CD4-positive, CD25-positive, alpha-beta regulatory T cell (primary cell): ENCODE data around the gene RTKN2. TPM values are rescaled to one million over a fixed set of nuclear protein-coding genes. Genes with fewer than 3 reads are reported as not detected.
"Not testable (repeated sequence)": the region's sequence is repeated elsewhere in the genome, so short reads cannot be mapped to it uniquely, and the experiment has no call there.

Source experiments
- ATAC-seq, 2 donors: fragments of 150-1000 bp; cut with Tn5 transposase; one replicate each; pipeline ENCODE4 v1.10.0; 2021; ENCODE audit warnings: low read depth in 2 of 2, moderate number of reproducible peaks in 2 of 2, moderate library complexity in 1 of 2
- DNase-seq, 3 donors: peaks; one replicate each; pipeline versions ENCODE4 v3.0.0 to v3.0.0-alpha.2; 2012 to 2022; ENCODE audit warnings: mixed read lengths in 1 of 3
- H3K27ac ChIP-seq: one replicate; pipeline ENCODE4 v1.7.0; 2013; ENCODE audit warnings: mild to moderate bottlenecking, low read length; ENCODE audit not compliant: insufficient read depth, poor library complexity, severe bottlenecking
- H3K27me3 ChIP-seq: one replicate; pipeline ENCODE4 v1.7.0; 2013; ENCODE audit warnings: low read length; ENCODE audit not compliant: control insufficient read depth, insufficient read depth
- H3K36me3 ChIP-seq: one replicate; pipeline ENCODE4 v1.7.0; 2013; ENCODE audit warnings: mild to moderate bottlenecking, low read length, moderate library complexity; ENCODE audit not compliant: control insufficient read depth, insufficient read depth
- H3K4me1 ChIP-seq: 2 replicates; pipeline ENCODE4 v1.7.0; 2013; ENCODE audit warnings: mild to moderate bottlenecking, low read length; ENCODE audit not compliant: insufficient read depth, control insufficient read depth, poor library complexity, severe bottlenecking
- H3K4me3 ChIP-seq: one replicate; pipeline ENCODE4 v1.7.0; 2013; ENCODE audit warnings: low read depth, mild to moderate bottlenecking, low read length, moderate library complexity
- H3K9me3 ChIP-seq, 2 experiments: 1 replicate in 1 of 2; 2 replicates in 1 of 2; pipeline ENCODE4 v1.7.0; 2013; ENCODE audit warnings: low read length in 2 of 2, mild to moderate bottlenecking in 1 of 2, moderate library complexity in 1 of 2; ENCODE audit not compliant: control insufficient read depth in 2 of 2
- H3K27ac Mint-ChIP-seq, 3 donors: one replicate each; pipeline ENCODE4 v1.8.0; 2020 to 2022; ENCODE audit warnings: mild to moderate bottlenecking in 3 of 3, mixed read lengths in 3 of 3, moderate library complexity in 2 of 3
- H3K27me3 Mint-ChIP-seq: one replicate; pipeline ENCODE4 v1.8.0; 2022; ENCODE audit warnings: mild to moderate bottlenecking, mixed read lengths
- H3K36me3 Mint-ChIP-seq: one replicate; pipeline ENCODE4 v1.8.0; 2020; ENCODE audit warnings: mixed read lengths
- H3K4me1 Mint-ChIP-seq, 4 donors: one replicate each; pipeline ENCODE4 v1.8.0; 2020 to 2022; ENCODE audit warnings: mixed read lengths in 4 of 4, mild to moderate bottlenecking in 1 of 4
- H3K4me3 Mint-ChIP-seq, 4 donors: one replicate each; pipeline ENCODE4 v1.8.0; 2020 to 2022; ENCODE audit warnings: mild to moderate bottlenecking in 4 of 4, mixed read lengths in 4 of 4, moderate library complexity in 3 of 4
- H3K9me3 Mint-ChIP-seq, 7 donors: one replicate each; pipeline ENCODE4 v1.8.0; 2020 to 2022; ENCODE audit warnings: mixed read lengths in 7 of 7, mild to moderate bottlenecking in 3 of 7, moderate library complexity in 2 of 7
- polyA plus RNA-seq, 4 donors: library from polyadenylated mRNA; unstranded; fragments of 300-500 nt; fragmentation: Illumina TruSeq; gene quantifications; one replicate each; pipeline ENCODE4 v1.2.3, GENCODE V29; 2021
- total RNA-seq: library from RNA; stranded (reverse); gene quantifications from one replicate; pipeline ENCODE4 v1.2.3, GENCODE V29; 2022

RTKN2 gene
- total and polyA plus RNA-seq, 5 donors from 2014 or later = 38.0 to 99.5 (median 61.8) TPM

DNA sequence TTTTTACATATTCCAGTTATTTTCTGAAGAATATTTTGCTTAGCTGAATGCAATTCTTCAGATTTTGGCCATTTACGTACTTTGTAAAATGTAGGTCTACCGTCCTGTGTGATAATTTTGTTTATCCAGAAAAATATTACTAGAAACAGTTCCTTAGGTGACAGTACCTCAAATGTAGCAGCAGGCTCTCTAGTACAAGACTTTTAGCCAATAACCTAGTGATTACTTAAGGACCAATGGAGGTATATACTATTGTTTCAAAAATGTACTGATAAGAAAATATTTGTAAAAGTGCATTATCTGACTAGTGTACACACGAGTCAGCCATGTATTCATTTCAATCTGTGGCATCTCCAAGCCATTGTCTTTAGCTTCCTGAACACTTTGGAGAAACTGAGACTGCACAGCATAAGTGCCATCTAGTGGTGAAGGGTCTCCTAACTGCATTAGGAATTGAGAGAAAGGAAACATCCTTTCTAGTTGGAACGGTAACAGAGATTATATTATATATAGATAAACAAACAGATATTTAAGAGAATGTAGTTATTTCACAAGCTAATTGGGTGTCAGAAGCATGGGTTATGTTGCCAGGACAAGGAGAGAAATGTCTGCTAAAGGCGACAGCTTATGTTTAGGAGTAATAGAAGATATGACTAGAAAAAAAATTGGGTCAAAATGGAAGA lies 23.7 kb downstream of the RTKN2 start:
- H3K27ac ChIP-seq = peak overlapping the region; percentile 76
- H3K4me3 ChIP-seq = peak overlapping the region; percentile 74
- Mint-ChIP-seq H3K27ac (peak overlapping the region in 2 of 3 donors; percentile 47 to 80), H3K9me3 (no peaks in the 10 kb centered on the region), H3K4me1 (peaks cover 32 to 43% (median 34%) of the 10 kb centered on the region in 4 donors), H3K4me3 (peak overlapping the region; percentile 30 to 57 (median 47)), H3K36me3 (no peaks in the 10 kb centered on the region), H3K27me3 (no peaks in the 10 kb centered on the region)
- peaks cover 36% of the 10 kb centered on the region for H3K4me1 ChIP-seq
- no peaks in the 10 kb centered on the region for H3K27me3 ChIP-seq
- H3K36me3 ChIP-seq = no peaks in the 10 kb centered on the region
- no peaks in the 10 kb centered on the region for H3K9me3 ChIP-seq
- DNase-seq (peak; percentile 13 to 90 (median 71)), ATAC-seq (peak; percentile 72 to 76)

DNA sequence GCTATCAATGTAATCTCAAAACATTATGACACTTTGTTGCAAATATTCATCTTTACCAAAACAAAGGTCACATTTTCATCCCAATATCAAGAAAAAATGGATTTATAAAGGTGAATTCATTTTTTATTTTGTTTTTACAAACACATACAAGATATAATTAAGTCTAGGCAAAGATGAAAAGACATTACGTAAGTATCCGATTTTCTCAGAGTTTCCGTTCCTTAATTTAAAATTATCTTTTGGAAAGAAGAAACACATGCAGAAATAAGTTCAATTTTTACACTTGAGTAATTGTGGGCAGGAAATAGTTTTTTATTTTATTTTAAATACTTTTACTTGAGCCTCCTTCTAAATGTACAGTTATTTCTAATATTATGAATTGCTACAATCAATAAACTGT lies 24.6 kb downstream of the RTKN2 start:
- peak overlapping the region; percentile 94 to 98 (median 95) for H3K27ac Mint-ChIP-seq
- Histone ChIP-seq H3K27ac (peak overlapping the region; percentile 76), H3K4me1 (peaks cover 39% of the 10 kb centered on the region), H3K36me3 (no peaks in the 10 kb centered on the region), H3K27me3 (no peaks in the 10 kb centered on the region), H3K9me3 (no peaks in the 10 kb centered on the region), H3K4me3 (peak overlapping the region; percentile 74)
- peak overlapping the region; percentile 34 to 90 (median 72) for H3K4me3 Mint-ChIP-seq
- H3K27me3 Mint-ChIP-seq = no peaks in the 10 kb centered on the region
- no peaks in the 10 kb centered on the region for H3K36me3 Mint-ChIP-seq
- H3K9me3 Mint-ChIP-seq = no peaks in the 10 kb centered on the region
- peaks cover 31 to 46% (median 35%) of the 10 kb centered on the region in 4 donors for H3K4me1 Mint-ChIP-seq
- ATAC-seq = no peak
- DNase-seq = no peak

- no peaks in the 10 kb centered on the region for H3K36me3 Mint-ChIP-seq
- peak overlapping the region; percentile 76 for H3K27ac ChIP-seq
- peak in 1 of 2 donors; percentile 55 for ATAC-seq
Measured at GRCh38 chr10:62243647-62243997, 25.0 kb downstream of the RTKN2 start.

DNA sequence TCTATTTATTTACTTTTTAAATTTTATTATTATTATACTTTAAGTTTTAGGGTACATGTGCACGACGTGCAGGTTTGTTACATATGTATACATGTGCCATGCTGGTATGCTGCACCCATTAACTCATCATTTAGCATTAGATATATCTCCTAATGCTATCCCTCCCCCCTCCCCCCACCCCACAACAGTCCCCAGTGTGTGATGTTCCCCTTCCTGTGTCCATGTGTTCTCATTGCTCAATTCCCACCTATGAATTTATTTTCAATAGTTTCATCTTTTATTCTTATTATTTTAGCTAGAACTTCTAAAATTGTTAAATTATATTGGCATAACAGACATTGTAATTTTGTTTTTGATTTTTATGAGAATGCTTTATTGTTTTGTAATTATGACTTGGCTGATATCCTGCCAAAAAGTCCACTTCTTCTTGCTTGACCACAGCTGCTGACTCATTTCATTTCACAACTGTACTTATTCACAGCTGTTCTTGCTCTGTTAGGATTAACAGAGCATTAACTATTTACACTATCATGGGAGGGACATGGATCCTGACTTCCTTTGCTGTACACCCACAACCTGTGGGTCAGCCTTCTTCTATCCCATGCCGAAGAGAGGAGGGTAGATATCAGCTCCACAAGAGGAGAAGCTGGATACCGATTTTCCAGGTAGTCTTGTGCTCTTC lies 25.5 kb downstream of the RTKN2 start:
- not testable (repeated sequence) for H3K9me3 ChIP-seq, ATAC-seq, H3K27me3 Mint-ChIP-seq, H3K36me3 ChIP-seq, H3K27me3 ChIP-seq, H3K9me3 Mint-ChIP-seq, H3K36me3 Mint-ChIP-seq
- Histone ChIP-seq H3K4me3 (peak overlapping the region; percentile 74), H3K4me1 (peaks cover 49% of the 10 kb centered on the region), H3K27ac (peak overlapping the region; percentile 76)
- DNase-seq = peak in 1 of 3 donors; percentile 63
- peaks cover 33 to 54% (median 41%) of the 10 kb centered on the region in 4 donors for H3K4me1 Mint-ChIP-seq
- H3K4me3 Mint-ChIP-seq = peak overlapping the region; percentile 34 to 90 (median 72)
- peak overlapping the region; percentile 94 to 98 (median 95) for H3K27ac Mint-ChIP-seq

More at GRCh38 chr10:62243647-62243997, 25.0 kb downstream of the RTKN2 start:
- Histone ChIP-seq H3K4me1 (peaks cover 44% of the 10 kb centered on the region), H3K27me3 (no peaks in the 10 kb centered on the region), H3K36me3 (no peaks in the 10 kb centered on the region), H3K4me3 (peak overlapping the region; percentile 74), H3K9me3 (no peaks in the 10 kb centered on the region)
- DNase-seq = peak in 1 of 3 donors; percentile 72
- H3K4me1 Mint-ChIP-seq = peaks cover 33 to 51% (median 39%) of the 10 kb centered on the region in 4 donors
- H3K4me3 Mint-ChIP-seq = peak overlapping the region; percentile 34 to 90 (median 72)
- H3K27me3 Mint-ChIP-seq = no peaks in the 10 kb centered on the region
- peak overlapping the region; percentile 94 to 98 (median 95) for H3K27ac Mint-ChIP-seq
- H3K9me3 Mint-ChIP-seq = no peaks in the 10 kb centered on the region

DNA sequence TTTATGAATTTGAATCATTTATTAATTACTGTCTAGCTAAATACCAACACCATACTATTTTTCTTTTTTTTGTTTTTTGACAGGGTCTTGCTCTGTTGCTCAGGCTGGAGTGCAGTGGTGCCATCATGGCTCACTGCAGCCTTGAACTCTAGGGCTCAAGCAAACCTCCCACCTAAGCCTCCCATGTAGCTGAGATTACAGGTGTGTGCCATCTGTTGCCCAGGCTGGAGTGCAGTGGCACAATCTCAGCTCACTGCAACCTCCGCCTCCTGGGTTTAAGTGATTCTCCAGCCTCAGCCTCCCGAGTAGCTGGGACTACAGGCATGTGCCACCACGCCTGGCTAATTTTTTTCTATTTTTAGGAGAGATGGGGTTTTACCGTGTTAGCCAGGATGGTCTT lies 27.1 kb downstream of the RTKN2 start:
- H3K27ac Mint-ChIP-seq = peak overlapping the region; percentile 46 to 87 (median 73)
- H3K36me3 Mint-ChIP-seq = not testable (repeated sequence)

GRCh38 chr10:62239994-62240393 lies 28.6 kb downstream of the RTKN2 start:
- peak overlapping the region; percentile 99 for H3K4me3 ChIP-seq
- peaks cover 64% of the 10 kb centered on the region for H3K4me1 ChIP-seq
- H3K27ac Mint-ChIP-seq = peak overlapping the region; percentile 46 to 87 (median 75)
- no peaks in the 10 kb centered on the region for H3K27me3 ChIP-seq
- H3K36me3 Mint-ChIP-seq = peaks cover 9% of the 10 kb centered on the region
- no peaks in the 10 kb centered on the region for H3K9me3 Mint-ChIP-seq
- peak overlapping the region; percentile 83 to 98 (median 88) for H3K4me3 Mint-ChIP-seq
- H3K27ac ChIP-seq = peak overlapping the region; percentile 78
- no peaks in the 10 kb centered on the region for H3K27me3 Mint-ChIP-seq
- no peaks in the 10 kb centered on the region for H3K9me3 ChIP-seq
- H3K4me1 Mint-ChIP-seq = peaks cover 25 to 64% (median 46%) of the 10 kb centered on the region in 4 donors
- ATAC-seq (peak; percentile 40 to 63), DNase-seq (peak in 2 of 3 donors; percentile 67 to 75)
- no peaks in the 10 kb centered on the region for H3K36me3 ChIP-seq

More for the DNA sequence above, 27.1 kb downstream of the RTKN2 start:
- not testable (repeated sequence) for H3K36me3 ChIP-seq, H3K9me3 ChIP-seq, H3K27me3 ChIP-seq, ATAC-seq, H3K27me3 Mint-ChIP-seq, DNase-seq, H3K27ac ChIP-seq, H3K9me3 Mint-ChIP-seq
- Histone ChIP-seq H3K4me3 (peak overlapping the region; percentile 99), H3K4me1 (peaks cover 61% of the 10 kb centered on the region)
- H3K4me1 Mint-ChIP-seq = peaks cover 33 to 65% (median 43%) of the 10 kb centered on the region in 4 donors
- H3K4me3 Mint-ChIP-seq = peak overlapping the region; percentile 15 to 73 (median 60)

DNA sequence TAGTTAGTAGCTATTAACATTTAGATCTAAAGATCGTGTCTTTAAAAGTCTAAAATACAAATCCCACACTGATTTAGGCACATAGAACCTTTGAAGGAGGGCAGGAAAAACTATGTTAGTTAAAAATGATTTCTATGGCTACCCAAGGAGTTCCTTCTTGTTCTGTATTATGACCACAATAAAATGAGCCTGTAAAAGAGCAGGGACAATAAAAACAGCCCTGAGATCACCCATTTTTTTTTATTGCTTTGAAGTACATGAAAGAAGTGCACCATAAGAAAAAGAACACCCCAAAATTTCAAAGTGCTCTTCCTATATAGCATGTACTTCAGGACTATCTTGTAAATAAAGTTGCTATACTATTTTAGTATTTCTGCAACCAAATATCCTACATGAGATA lies 29.8 kb downstream of the RTKN2 start:
- Mint-ChIP-seq H3K4me3 (peak overlapping the region; percentile 85 to 98 (median 93)), H3K4me1 (peaks cover 17 to 65% (median 40%) of the 10 kb centered on the region in 4 donors), H3K27me3 (no peaks in the 10 kb centered on the region), H3K9me3 (peaks cover 0 to 2% (median 0%) of the 10 kb centered on the region in 7 donors), H3K36me3 (peaks cover 19% of the 10 kb centered on the region), H3K27ac (peak overlapping the region; percentile 82 to 94 (median 85))
- H3K36me3 ChIP-seq = peaks cover 3% of the 10 kb centered on the region
- H3K27ac ChIP-seq = peak overlapping the region; percentile 78
- no peaks in the 10 kb centered on the region for H3K9me3 ChIP-seq
- peaks cover 55% of the 10 kb centered on the region for H3K4me1 ChIP-seq
- ATAC-seq = no peak
- H3K4me3 ChIP-seq = peak overlapping the region; percentile 99
- H3K27me3 ChIP-seq = no peaks in the 10 kb centered on the region
- DNase-seq = peak in 2 of 3 donors; percentile 32 to 68
